HG03066 (cell line): ENCODE results near the gene RNF215.
"Not testable (repeated sequence)": the region's sequence is repeated elsewhere in the genome, so short reads cannot be mapped to it uniquely, and the experiment has no call there.

Experiments
- ATAC-seq: cut with Tn5 transposase; IDR thresholded peaks from one replicate; pipeline ENCODE4 v1.9.1; 2021; ENCODE audit warnings: low read depth; ENCODE audit not compliant: unreplicated experiment

Gene RNF215

DNA sequence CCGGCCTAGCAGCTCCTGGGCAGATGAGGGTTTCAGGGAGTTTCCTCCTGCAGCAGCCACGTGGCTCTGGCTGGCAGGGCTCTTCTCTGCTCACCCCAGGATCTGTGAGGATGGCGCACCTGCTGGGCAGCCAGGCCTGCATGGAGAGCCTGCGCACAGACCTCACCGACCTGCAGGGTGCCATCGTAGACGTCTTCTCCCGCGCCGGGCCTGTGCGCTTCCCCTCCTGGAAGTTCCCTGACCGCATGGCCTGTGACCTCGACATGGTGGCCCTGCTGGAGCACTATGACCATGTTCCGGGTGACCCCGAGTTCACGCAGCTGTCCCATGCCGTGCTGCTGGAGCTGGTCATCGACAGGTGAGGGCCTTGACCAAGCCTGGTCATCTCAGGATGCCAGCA lies 21.3 kb downstream of the RNF215 start:
- ATAC-seq = no peak

DNA sequence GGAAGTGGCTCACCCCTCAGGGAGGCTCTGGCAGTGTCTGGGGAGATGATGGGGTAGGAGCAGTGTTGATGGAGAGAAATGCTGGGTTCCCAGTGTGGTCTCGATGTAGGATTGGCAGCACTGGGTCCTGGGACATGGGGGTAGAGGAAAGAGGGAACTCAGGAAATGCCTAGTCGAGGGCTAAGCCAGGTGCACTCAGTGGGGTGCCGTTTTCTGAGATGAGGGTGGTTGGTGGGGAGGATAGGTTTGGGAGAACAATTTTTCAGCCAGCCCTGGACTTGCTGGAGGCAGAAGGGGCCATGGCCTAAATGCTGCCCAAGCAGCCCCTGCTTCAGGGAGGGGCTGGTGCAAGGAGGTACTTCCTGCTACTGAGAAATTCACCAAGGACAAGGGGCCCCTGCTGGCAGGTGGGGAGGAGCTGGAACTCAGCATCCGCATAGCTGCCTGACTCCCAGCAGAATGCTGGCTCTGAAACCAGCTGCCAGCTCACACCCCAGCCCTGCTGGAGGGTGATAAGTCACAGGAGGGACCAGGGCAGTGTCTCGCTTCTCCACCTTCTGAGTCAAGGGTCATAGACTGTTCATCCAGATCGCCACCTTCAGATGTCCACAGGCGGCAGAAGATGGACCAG lies 24.4 kb downstream of the RNF215 start:
- no peak for ATAC-seq

DNA sequence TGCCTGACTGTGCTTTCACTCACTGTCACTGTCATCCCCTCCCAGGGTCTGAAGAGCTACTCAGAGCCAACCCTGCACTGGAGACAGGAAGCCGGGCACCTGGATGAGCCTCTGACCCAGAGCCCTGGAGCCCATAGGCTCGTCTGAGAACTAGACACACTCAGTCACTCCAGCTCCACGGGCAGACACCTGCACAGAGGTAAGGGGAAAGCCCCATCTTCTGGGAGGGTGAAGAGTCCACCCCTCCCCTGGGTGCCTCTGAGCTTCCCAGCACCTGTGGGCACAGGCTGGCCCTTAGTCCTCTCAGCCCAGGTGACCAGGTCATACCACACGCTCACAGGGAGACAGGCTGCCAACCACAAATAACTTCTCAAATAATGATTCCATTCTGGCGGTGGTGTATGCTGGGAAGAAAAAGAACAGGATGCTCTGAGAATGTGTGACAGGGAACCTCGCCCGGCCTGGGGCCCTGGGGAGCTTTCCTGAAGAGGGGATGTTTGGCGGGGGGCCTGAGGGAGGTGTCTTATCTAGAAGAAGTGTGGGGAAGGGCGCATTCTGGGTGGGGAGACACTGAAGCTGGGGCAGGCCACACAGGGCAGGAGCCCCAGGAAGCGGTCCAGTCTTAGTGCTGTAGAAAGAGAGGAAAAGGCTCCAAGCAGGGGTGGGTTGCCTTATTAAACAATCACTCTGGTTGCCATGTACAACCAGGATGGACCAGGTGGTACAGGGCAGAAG lies 25.1 kb downstream of the RNF215 start:
- no peak for ATAC-seq

DNA sequence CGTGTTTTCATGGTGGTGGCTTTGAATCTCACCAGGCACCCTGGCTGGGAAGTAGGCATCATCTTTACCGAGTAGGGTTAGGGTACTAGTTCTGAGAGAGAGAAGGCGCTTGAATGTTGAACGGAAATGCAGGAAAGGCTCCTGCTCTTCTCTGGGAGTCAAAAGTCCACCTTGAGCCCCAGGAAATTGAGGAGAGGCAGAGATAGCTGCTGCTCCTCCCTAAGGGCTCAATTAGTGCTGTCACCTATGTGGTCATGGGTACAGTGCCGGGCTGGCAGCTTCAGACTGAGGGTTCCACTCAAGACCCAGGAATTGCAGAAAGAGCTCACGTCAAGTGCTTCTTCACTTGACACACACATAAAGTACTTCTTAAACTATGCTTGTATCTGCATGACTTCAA lies 28.7 kb downstream of the RNF215 start:
- no peak for ATAC-seq

DNA sequence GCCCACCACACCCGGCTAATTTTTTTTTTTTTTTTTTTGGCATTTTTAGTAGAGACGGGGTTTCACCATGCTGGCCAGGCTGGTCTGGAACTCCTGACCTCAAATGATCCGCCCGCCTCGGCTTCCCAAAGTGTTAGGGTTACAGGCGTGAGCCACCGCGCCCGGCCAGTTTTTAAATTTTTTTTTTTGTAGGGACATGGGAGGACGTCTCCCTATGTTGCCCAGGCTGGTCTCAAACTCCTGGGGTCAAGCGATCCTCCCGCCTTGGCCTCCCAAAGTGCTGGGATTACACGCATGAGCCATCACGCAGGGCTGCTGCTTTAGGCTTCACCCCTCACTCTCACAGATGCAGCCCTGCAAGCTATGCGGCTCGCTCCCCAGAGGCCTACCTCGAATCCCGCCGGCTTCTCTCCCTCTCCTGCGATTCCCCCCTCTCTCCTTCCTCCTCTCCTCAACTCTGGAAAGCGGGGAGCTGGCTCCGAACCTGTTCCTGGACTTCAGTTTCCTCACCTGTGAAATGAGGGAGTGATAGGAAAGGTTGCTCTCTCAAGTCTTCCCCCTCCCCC lies 29.5 kb downstream of the RNF215 start:
- no peak for ATAC-seq

DNA sequence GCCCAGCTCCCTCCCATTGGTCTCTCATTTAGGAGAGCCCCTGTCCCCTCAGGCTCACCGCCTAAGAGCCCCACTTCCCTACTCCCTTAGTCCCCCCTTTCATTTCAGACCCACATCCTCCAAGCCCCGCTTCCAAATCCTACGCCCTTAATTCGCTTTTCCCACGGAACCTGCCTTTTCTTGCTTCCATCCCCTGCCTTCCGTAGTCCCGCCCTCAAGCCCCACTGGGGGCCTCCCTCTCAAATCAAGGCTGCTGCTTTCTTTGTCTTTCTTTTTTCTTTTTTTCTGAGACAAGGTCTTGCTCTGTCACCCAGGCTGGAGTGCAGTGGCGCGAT lies 30.0 kb downstream of the RNF215 start:
- ATAC-seq = no peak

DNA sequence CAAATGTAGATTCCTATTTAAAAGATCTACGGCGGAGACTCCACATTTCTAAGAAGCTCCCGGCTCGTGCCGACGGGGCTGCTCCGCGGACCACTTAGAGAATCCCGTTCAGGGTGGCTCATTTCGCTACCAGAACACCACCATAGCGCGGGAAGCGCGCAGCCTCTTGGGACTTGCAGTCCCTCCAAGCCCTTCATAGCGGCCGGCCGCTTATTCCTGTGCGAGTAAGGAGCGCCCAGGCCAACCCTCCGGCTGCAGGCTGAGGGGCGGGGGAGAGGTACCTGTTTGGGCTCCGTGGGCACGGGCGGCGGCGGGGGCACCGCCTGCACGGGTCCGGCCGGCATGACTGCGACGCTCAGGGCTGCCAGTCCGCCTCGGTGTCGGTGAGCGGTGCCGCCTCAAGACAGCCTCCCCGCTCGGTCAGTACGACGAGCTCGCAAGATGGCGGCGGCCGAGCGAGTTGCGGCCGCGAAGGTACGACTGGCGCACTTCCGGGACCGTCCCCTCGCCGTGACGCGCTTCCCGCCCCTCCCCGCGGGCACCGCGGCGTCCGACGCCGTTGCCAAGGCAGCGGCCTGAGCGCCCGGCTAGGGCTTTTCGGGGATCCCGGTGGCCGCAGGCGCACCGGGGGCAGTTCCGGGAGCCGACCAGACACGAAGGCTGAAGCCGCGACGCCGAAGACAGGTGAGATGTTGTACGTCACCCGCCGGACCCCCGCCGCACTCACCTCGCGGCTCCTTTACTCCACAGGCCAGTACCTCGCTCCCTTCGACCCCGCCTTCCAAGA lies 30.6 kb downstream of the RNF215 start, which contains the start of the genes CCDC157 and SF3A1:
Gene CCDC157 (plus strand): TSS at position 559 of the 787 bp plus-strand sequence. CDS start 8,994 bp downstream, outside the sequence.
Gene SF3A1 (minus strand): TSS at position 446 of the 787 bp plus-strand sequence. CDS start 102 bp downstream, at position 344.
- peak; percentile 91 for ATAC-seq

DNA sequence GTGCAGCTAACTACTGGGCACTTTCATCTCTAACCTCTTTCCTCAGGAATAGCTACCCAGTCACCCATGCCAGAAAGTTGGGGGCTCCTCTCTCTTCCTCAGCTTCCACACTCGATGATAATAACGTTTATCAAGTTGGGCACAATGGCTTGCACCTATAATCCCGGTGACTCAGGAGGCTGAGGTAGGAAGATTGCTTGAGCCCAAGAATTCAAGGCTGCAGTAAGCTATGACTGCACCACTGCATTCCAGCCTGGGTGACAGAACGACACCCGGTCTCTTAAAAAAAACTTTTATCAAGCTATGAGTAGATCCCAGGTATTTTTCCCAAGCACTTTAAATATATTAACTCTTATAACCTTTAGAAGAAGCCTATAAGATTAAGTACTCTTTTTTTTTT lies 32.6 kb downstream of the RNF215 start:
- ATAC-seq = no peak

DNA sequence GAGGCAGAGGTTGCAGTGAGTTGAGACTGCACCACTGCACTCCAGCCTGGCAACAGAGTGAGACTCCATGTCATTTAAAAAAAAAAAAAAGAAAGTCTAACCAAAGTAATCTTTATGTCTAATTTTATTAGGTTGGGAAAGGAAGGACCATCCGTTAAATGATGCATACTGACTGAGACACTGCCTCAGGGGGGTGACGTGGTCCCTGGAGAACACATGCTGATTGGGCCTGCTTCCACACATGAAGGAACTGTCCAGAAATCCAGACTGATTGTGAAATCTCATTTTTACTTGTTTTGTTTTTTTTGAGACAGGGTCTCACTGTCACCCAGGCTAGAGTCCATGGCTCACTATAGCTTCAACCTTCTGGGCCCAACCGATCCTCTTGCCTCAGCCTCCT lies 36.0 kb downstream of the RNF215 start:
- ATAC-seq = no peak

DNA sequence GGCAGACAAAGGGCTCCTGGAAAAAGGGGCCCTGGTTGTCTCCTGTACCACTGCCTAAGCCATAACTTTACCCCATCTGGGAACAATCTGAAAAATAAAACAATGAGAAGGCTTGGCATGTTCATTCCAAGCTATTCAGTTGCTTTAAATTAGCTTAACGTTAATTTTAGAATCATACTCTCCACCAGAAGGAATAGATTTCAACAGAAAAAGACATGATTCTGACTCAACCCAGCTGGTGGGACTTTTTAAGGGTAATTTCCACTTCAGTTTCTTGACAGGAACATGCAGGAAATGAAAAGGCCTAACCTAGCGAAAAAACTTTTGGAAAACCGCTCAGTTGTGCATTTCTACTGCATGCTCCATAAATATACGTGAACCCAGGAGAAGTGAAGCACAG lies 38.4 kb downstream of the RNF215 start:
- ATAC-seq = no peak

DNA sequence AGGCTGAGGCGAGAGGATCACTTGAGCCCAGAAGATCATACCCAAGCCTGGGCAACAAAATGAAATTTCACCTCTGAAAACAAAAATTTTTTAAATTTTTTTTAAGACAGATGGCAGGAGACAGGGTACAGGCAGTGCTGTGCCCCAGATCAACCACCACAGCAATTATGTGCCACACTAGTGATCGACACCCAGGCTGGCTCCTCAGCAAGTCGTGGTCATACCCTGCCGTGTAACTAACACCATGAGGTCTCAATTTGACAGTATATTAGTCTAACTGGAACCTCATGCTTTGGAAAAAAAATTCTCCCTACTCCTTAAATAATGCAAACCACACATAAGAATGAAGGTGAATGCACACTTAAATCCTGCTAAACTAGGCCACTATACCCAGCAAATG lies 38.8 kb downstream of the RNF215 start:
- ATAC-seq = no peak

DNA sequence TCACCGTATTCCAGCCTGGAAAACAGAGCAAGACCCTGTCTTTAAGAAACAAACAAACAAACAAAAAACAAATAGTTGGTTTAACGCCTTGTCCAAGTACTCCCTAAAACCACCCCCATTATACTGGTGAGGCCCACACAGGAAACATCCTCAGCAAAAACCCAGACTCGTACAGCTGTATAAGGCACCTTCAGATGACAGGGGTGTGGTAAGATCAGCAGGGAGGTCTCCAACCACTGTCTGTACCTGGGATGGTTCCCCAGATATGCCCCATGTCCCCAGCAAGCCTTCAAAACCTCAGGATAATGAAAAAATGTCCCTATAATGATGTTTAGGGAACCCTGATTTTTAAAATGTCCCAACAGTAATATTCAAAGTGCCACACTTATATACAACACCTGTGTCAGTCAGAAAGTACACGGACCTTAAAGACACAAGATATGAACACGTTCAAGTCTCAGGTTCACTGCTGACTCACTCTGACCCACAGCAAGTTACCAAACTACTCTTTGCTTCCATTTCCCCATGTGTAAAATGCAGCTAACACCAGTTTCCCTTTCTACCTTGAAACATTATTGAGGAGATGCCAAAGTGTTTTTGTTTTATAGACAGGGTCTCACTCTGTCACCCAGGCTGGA lies 39.8 kb downstream of the RNF215 start:
- no peak for ATAC-seq

DNA sequence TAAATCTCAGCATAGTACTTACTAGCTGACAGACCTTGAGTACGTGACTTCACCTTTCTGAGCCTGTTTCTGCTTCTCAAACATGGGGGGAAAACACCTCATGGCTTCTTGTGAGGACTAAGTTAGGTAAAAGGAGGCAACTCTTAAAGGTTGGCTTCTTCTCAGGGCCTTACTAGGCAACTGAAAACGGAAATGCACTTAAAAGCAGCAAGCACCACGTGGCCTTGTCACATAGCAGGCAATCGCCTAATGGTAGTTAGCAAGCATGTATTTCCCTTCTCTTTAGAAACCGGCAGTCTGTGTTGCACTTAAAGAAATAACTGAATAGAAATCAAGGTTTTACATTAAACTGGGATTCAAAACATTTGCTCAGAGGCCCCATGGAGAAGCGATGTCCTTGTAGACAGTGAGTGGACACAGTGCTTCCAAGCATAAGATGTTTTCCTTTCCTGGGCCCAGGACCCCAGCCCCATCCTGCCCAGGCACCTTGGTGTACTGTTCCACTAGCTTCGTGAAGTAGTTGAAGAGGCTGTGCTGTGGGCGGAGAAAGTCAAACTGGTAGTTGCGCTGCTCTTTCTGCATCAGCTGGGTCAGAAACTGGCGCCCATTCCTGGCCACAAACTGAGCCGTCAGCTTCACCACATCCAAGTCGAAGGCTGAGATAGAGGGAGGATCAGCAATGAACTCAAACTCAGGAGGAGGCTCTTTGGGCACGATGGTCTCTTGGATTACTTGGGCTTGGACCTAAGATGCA lies 42.6 kb downstream of the RNF215 start:
- no peak for ATAC-seq

DNA sequence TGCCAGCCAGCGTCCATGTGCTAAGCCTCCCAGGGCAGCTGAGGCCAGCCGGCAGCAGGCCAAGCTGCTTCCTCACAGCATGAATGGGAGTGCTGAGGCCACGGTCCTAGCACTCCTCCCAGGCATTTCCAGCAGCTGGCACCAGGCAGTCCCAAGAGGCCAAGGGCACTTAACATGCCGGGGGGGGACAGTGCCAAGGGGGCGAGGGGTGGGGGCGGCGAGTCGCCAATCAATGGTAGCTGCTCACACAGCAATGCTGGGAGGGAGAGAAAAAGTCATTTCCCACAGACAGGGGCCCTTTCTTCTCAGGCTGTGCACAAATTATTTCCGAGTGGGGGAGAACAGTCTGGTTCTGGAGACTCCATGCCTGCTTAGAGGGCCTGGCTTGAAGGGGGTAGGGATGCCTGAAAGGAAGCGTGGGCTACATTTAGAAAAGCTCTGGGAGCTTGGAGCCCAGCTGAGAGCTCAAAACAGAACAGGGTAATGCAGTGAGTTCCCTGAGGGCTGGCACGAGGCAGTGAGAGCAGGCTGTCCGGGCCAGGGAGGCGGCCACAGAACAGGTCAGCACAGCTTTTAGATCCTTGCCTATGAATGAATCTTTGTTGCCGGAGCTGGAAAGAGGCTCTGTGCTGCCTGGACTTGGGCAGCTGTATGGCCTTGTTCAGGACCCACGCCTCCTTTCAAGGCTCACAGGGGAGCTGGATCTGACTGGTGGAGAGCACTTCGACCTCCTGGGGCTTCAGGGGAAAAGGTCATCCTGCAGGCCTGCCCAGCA lies 46.1 kb downstream of the RNF215 start:
- ATAC-seq = no peak

DNA sequence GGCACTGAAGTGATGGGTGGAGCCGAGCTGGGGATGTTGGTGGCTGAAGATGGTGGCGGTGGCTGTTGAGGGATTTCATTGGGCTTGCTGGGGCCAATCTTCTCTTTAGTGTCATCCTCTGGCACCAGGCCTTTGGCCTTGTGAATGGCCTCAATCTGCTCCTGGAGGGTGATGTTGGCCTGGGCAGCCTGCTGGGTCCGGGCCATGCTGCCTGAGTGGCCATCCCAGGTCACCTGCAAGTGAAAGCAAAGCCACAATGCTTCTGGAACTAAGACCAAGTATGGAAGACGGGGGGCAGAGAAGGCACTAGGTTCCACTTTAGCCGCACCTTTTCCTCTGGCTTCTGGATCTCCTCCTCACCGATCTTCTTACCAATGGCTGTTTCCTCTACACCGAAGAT lies 48.4 kb downstream of the RNF215 start:
- ATAC-seq = no peak

DNA sequence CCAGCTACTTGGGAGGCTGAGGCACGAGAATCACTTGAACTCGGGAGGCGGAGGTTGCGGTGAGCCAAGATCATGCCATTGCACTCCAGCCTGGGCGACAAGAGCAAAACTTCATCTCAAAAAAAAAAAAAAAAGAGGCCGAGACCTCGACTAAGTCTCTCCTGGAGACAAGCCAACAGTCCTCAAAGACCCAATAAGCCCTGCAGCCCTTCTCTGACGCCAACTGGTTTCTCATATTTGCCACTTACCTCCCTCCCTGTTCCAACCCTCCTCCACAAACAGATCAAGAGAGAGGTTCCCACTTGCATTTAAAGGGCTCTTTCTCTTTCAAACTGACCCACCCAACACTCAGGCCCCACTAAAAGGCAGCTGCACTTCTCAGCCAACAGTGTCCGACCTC lies 48.9 kb downstream of the RNF215 start:
- ATAC-seq = not testable (repeated sequence)

DNA sequence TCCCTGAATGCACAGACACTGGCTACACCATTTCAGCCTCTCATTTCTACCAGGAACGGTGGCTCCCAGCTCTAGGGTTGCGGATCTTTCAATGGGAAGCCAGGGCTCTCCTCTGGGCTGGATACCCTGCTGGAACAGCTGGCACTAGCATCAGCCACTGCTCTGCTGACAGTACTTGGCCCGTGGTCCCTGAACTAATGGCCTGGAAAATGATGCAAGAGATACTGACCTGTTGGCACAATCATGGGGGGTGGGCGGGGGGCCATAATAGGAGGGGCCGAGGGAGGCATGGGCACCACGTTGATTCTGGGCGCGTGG lies 49.8 kb downstream of the RNF215 start:
- ATAC-seq = no peak

DNA sequence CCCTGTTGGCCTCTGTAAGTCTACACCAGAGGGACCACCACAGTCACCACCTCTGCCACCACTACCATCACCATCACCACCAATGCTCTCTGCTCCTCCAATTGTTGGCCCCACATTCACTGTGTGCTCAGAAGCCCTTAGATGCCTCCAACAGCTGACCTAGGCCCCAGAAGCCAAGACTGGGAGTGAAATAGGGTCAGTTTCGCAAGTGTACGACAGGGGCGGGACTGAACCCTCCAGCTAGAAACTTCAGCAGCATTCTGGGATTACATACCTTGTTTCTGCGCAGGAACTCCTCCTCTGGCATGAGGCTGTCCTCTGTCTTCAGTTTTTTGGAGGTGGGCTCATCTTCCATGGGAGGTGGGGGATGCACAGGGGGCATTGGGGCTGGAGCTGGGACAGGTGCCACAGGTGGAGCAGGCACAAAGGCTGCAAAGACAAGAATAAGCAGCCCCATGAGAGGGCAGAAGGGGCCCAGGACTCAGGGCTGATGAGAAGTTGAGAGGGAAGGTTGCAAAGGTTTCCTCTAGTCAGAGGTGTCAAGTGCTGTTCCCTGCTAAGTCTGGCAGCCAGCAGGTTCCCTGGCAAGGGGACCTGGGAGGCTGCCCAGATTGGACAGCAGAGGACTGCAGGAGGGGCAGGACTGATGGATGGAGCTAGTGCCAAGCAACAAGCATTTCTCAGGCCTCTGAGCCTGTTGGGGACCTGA lies 50.3 kb downstream of the RNF215 start:
- no peak for ATAC-seq

DNA sequence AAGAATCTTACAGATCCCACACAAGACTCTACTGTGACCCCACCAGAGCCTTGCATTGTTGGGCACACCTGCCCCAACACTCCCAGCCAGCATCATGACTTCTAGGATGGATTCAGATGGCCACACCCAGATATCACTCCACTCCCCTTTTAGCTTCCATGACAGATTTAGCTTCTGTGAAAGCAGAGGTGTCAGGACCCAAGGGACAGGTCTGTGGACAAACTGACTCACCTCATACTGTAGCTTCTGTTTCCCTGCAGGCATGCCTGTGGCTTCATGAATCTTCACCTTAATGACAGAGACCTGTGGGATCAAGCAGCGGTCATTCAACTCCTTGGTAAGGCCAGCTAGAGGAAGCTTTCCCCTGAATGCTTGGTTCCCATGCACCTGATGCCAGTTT lies 52.0 kb downstream of the RNF215 start:
- no peak for ATAC-seq
